ENCODE results near the gene EBF3. TPM values are rescaled to one million over a fixed set of nuclear protein-coding genes. Genes with fewer than 3 reads are reported as not detected.

The EBF3 gene
- total RNA-seq, 1 experiment from 2014 or later = not detected

DNA sequence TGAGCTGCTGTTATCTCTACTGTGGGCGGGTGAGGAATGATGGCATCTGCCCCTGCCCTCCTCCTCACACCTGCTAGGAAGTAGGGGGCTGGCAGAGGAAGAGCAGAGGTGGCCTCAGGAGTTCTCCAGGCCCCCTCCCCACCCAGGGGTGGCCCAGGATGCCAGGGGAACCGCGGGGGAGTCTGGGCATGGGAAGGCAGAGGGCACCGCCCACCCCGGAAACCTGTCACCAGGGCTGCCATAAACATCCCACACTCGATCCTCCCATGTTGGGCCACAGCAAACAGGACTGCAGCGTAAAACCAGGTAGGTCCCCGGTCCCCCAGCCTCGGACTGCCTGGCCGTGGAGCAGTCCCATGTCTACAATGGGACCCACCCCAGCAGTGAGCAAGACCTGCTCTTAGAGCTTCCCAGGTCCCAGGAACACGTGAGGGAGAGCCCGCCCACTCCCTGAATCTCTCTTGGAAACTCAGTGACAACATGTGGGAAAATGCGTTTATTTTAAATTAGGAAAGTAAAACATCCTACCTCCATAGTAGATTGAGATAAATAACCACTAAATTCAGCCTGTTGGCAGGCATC lies 23.4 kb downstream of the EBF3 start:
- no peaks in the 10 kb centered on the region for H3K9me3 ChIP-seq (ENCODE audit: low read length)
- no peak overlapping the region for H3K9ac ChIP-seq (ENCODE audit: low read length)
- ChIA-PET CTCF (no interaction called here), POLR2A (ENCODE audit: unreplicated experiment) (no interaction called here)
- H3K9me2 ChIP-seq (replicated peaks; ENCODE audit: low read length) = no peaks in the 10 kb centered on the region
- BruUV-seq (replicated peaks) = no TSS peak
- H3K27me3 ChIP-seq (ENCODE audit: low read length) = no peaks in the 10 kb centered on the region
- TF ChIP-seq EZH2phosphoT487 (IDR thresholded peaks at IDR 0.05; ENCODE audit: borderline replicate concordance, low read length) (no peak), EZH2 (IDR thresholded peaks at IDR 0.05; ENCODE audit: low read length, unreplicated experiment) (no peak)
- H3K79me2 ChIP-seq (ENCODE audit: low read length) = no peaks in the 10 kb centered on the region
- H3K4me1 ChIP-seq (ENCODE audit: insufficient read depth, low read length) = no peaks in the 10 kb centered on the region
- no peaks in the 10 kb centered on the region for H4K20me1 ChIP-seq (ENCODE audit: low read length)
- no peak overlapping the region for H3K4me3 ChIP-seq (ENCODE audit: low read length)
- no peak overlapping the region for H2AFZ ChIP-seq (ENCODE audit: low read length)
- H3K27ac ChIP-seq (ENCODE audit: low read length) = no peak overlapping the region
- no peaks in the 10 kb centered on the region for H3F3A ChIP-seq (ENCODE audit: low read length, unreplicated experiment)
- H3K36me3 ChIP-seq (ENCODE audit: low read depth, low read length) = no peaks in the 10 kb centered on the region
- H3K4me2 ChIP-seq (ENCODE audit: low read length) = no peak overlapping the region
- ATAC-seq (no peak), DNase-seq (no peak)
- intact Hi-C loops (cut with micrococcal nuclease) = no loop called here

- H3K4me1 ChIP-seq (ENCODE audit: insufficient read depth, low read length) = no peaks in the 10 kb centered on the region
Measured at GRCh38 chr10:129939416-129940275, 24.4 kb downstream of the EBF3 start.

GRCh38 chr10:129938460-129938859 lies 25.6 kb downstream of the EBF3 start:
- Histone ChIP-seq H3F3A (ENCODE audit: low read length, unreplicated experiment) (no peaks in the 10 kb centered on the region), H3K9ac (ENCODE audit: low read length) (no peak overlapping the region), H3K27ac (ENCODE audit: low read length) (no peak overlapping the region), H3K4me3 (ENCODE audit: low read length) (no peak overlapping the region), H3K36me3 (ENCODE audit: low read depth, low read length) (no peaks in the 10 kb centered on the region), H3K79me2 (ENCODE audit: low read length) (no peaks in the 10 kb centered on the region), H3K4me1 (ENCODE audit: insufficient read depth, low read length) (no peaks in the 10 kb centered on the region), H3K9me3 (ENCODE audit: low read length) (no peaks in the 10 kb centered on the region), H3K9me2 (replicated peaks; ENCODE audit: low read length) (no peaks in the 10 kb centered on the region), H3K4me2 (ENCODE audit: low read length) (no peak overlapping the region), H2AFZ (ENCODE audit: low read length) (no peak overlapping the region), H3K27me3 (ENCODE audit: low read length) (no peaks in the 10 kb centered on the region), H4K20me1 (ENCODE audit: low read length) (no peaks in the 10 kb centered on the region)
- DNase-seq (no peak), ATAC-seq (no peak)
- TF ChIP-seq EZH2phosphoT487 (IDR thresholded peaks at IDR 0.05; ENCODE audit: borderline replicate concordance, low read length) = no peak
- no TSS peak for BruUV-seq (replicated peaks)
- intact Hi-C loops (cut with micrococcal nuclease) = no loop called here
- POLR2A ChIA-PET (ENCODE audit: unreplicated experiment) = no interaction called here
- CTCF ChIA-PET = no interaction called here

More at GRCh38 chr10:129939416-129940275, 24.4 kb downstream of the EBF3 start:
- H4K20me1 ChIP-seq (ENCODE audit: low read length) = no peaks in the 10 kb centered on the region
- H3K9me2 ChIP-seq (replicated peaks; ENCODE audit: low read length) = no peaks in the 10 kb centered on the region
- DNase-seq (no peak), ATAC-seq (no peak)
- H3K9me3 ChIP-seq (ENCODE audit: low read length) = no peaks in the 10 kb centered on the region
- no peaks in the 10 kb centered on the region for H3K36me3 ChIP-seq (ENCODE audit: low read depth, low read length)
- no peaks in the 10 kb centered on the region for H3K27me3 ChIP-seq (ENCODE audit: low read length)
- no peak for TF ChIP-seq EZH2 (IDR thresholded peaks at IDR 0.05; ENCODE audit: low read length, unreplicated experiment)
- TF ChIP-seq EZH2phosphoT487 (IDR thresholded peaks at IDR 0.05; ENCODE audit: borderline replicate concordance, low read length) = no peak
- H3K79me2 ChIP-seq (ENCODE audit: low read length) = no peaks in the 10 kb centered on the region
- CTCF ChIA-PET = no interaction called here
- POLR2A ChIA-PET (ENCODE audit: unreplicated experiment) = no interaction called here
- no peak overlapping the region for H3K9ac ChIP-seq (ENCODE audit: low read length)
- no peak overlapping the region for H3K4me2 ChIP-seq (ENCODE audit: low read length)
- no peak overlapping the region for H3K4me3 ChIP-seq (ENCODE audit: low read length)
- no peaks in the 10 kb centered on the region for H3F3A ChIP-seq (ENCODE audit: low read length, unreplicated experiment)
- no TSS peak for BruUV-seq (replicated peaks)
- no peak overlapping the region for H2AFZ ChIP-seq (ENCODE audit: low read length)
- intact Hi-C loops (cut with micrococcal nuclease) = no loop called here
- no peak overlapping the region for H3K27ac ChIP-seq (ENCODE audit: low read length)

DNA sequence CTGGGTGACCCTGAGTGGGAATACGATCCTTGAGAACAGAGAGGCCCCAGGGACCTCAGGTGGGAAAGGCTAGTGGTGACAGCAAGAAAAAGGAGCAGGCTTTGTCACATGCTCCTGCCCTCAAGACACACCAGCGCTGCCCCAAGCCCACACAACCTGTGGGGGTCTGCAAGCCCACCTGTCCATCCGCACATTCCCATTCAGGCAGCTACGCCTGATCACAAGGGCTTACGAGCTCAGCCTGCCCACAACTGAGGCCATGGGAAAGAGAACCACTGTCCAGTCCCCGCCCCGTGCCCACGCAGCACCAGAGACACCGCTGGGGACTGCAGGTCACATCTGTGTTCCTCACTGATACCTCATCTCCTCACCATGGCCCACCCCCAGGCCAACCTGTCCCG lies 26.7 kb downstream of the EBF3 start:
- DNase-seq = no peak
- H3F3A ChIP-seq (ENCODE audit: low read length, unreplicated experiment) = no peaks in the 10 kb centered on the region
- ChIA-PET CTCF (no interaction called here), POLR2A (ENCODE audit: unreplicated experiment) (no interaction called here)
- H3K9ac ChIP-seq (ENCODE audit: low read length) = no peak overlapping the region
- H3K9me3 ChIP-seq (ENCODE audit: low read length) = no peaks in the 10 kb centered on the region
- BruUV-seq (replicated peaks) = no TSS peak
- H3K27ac ChIP-seq (ENCODE audit: low read length) = no peak overlapping the region
- H3K4me3 ChIP-seq (ENCODE audit: low read length) = no peak overlapping the region
- H4K20me1 ChIP-seq (ENCODE audit: low read length) = no peaks in the 10 kb centered on the region
- no peaks in the 10 kb centered on the region for H3K36me3 ChIP-seq (ENCODE audit: low read depth, low read length)
- H3K9me2 ChIP-seq (replicated peaks; ENCODE audit: low read length) = no peaks in the 10 kb centered on the region
- H3K4me1 ChIP-seq (ENCODE audit: insufficient read depth, low read length) = no peaks in the 10 kb centered on the region
- no peak overlapping the region for H3K4me2 ChIP-seq (ENCODE audit: low read length)
- H3K79me2 ChIP-seq (ENCODE audit: low read length) = no peaks in the 10 kb centered on the region
- H3K27me3 ChIP-seq (ENCODE audit: low read length) = no peaks in the 10 kb centered on the region
- TF ChIP-seq CTCF (conservative IDR thresholded peaks at IDR 0.05; ENCODE audit: low read depth, low read length) = no peak
- TF ChIP-seq EZH2phosphoT487 (IDR thresholded peaks at IDR 0.05; ENCODE audit: borderline replicate concordance, low read length) = no peak
- TF ChIP-seq EZH2 (IDR thresholded peaks at IDR 0.05; ENCODE audit: low read length, unreplicated experiment) = no peak
- intact Hi-C loops (cut with micrococcal nuclease) = no loop called here
- no peak overlapping the region for H2AFZ ChIP-seq (ENCODE audit: low read length)
- no peak for ATAC-seq
